H9 (cell line): ENCODE data around the gene SLC16A1. TPM values are rescaled to one million over a fixed set of nuclear protein-coding genes. Genes with fewer than 3 reads are reported as not detected.

Source experiments
- DNase-seq: peaks from one replicate; pipeline ENCODE4 v3.0.0-alpha.2; 2017
- H2AFZ ChIP-seq: one replicate; pipeline ENCODE4 v1.6.1; 2013; ENCODE audit warnings: mild to moderate bottlenecking, low read length, control low read depth, moderate library complexity
- H2AK5ac ChIP-seq: 2 replicates; pipeline ENCODE4 v1.6.1; 2013; ENCODE audit warnings: low read length, control low read depth, mixed read lengths; ENCODE audit not compliant: insufficient read length
- H2BK120ac ChIP-seq: one replicate; pipeline ENCODE4 v1.6.1; 2013; ENCODE audit warnings: low read depth, mild to moderate bottlenecking, low read length, control low read depth, inconsistent platforms; ENCODE audit not compliant: poor library complexity, severe bottlenecking
- H2BK12ac ChIP-seq: 2 replicates; pipeline ENCODE4 v1.6.1; 2013; ENCODE audit warnings: low read length, control low read depth, mixed read lengths, low read depth; ENCODE audit not compliant: insufficient read length
- H2BK15ac ChIP-seq: 2 replicates; pipeline ENCODE4 v1.6.1; 2013; ENCODE audit warnings: low read depth, low read length, control low read depth
- H2BK20ac ChIP-seq: one replicate; pipeline ENCODE4 v1.6.1; 2013; ENCODE audit warnings: low read depth, mild to moderate bottlenecking, low read length, control low read depth, inconsistent platforms; ENCODE audit not compliant: poor library complexity, severe bottlenecking
- H2BK5ac ChIP-seq: 2 replicates; pipeline ENCODE4 v1.6.1; 2013; ENCODE audit warnings: low read length, control low read depth, mixed read lengths; ENCODE audit not compliant: insufficient read length
- H3K14ac ChIP-seq: 2 replicates; pipeline ENCODE4 v1.6.1; 2013; ENCODE audit warnings: low read length, control low read depth; ENCODE audit not compliant: insufficient read depth
- H3K18ac ChIP-seq: 2 replicates; pipeline ENCODE4 v1.6.1; 2013; ENCODE audit warnings: low read depth, mild to moderate bottlenecking, mixed read lengths, low read length, control low read depth; ENCODE audit not compliant: insufficient read length
- H3K23ac ChIP-seq: 2 replicates; pipeline ENCODE4 v1.6.1; 2013; ENCODE audit warnings: low read length, control low read depth, mixed read lengths, low read depth; ENCODE audit not compliant: insufficient read length
- H3K23me2 ChIP-seq: 2 replicates; pipeline ENCODE4 v1.6.1; 2013; ENCODE audit warnings: low read depth, mild to moderate bottlenecking, mixed read lengths, low read length, control low read depth; ENCODE audit not compliant: insufficient read length, poor library complexity, severe bottlenecking
- H3K27ac ChIP-seq: 2 replicates; pipeline ENCODE4 v1.5.1; 2013; ENCODE audit warnings: low read length, control low read depth, mixed read lengths, low read depth; ENCODE audit not compliant: insufficient read length
- H3K27me3 ChIP-seq: 2 replicates; pipeline ENCODE4 v1.6.1; 2013; ENCODE audit warnings: low read length, control low read depth, inconsistent platforms; ENCODE audit not compliant: insufficient read depth
- H3K4ac ChIP-seq: 2 replicates; pipeline ENCODE4 v1.6.1; 2013; ENCODE audit warnings: low read depth, mild to moderate bottlenecking, control low read depth, inconsistent platforms, low read length, moderate library complexity
- H3K4me1 ChIP-seq: 2 replicates; pipeline ENCODE4 v1.6.1; 2013; ENCODE audit warnings: low read length, control low read depth, inconsistent platforms; ENCODE audit not compliant: insufficient read depth
- H3K4me2 ChIP-seq: 2 replicates; pipeline ENCODE4 v1.6.1; 2013; ENCODE audit warnings: low read length, control low read depth, mixed read lengths; ENCODE audit not compliant: insufficient read length, insufficient read depth
- H3K56ac ChIP-seq: 2 replicates; pipeline ENCODE4 v1.6.1; 2013; ENCODE audit warnings: low read depth, mild to moderate bottlenecking, mixed read lengths, low read length, control low read depth; ENCODE audit not compliant: insufficient read length
- H3K79me1 ChIP-seq: 2 replicates; pipeline ENCODE4 v1.6.1; 2013; ENCODE audit warnings: low read depth, mild to moderate bottlenecking, moderate library complexity, low read length, control low read depth, inconsistent platforms; ENCODE audit not compliant: insufficient read depth, poor library complexity, severe bottlenecking
- H3K79me2 ChIP-seq: 2 replicates; pipeline ENCODE4 v1.6.1; 2013; ENCODE audit warnings: low read length, control low read depth, inconsistent platforms; ENCODE audit not compliant: insufficient read depth
- H3K9ac ChIP-seq: 2 replicates; pipeline ENCODE4 v1.6.1; 2013; ENCODE audit warnings: low read length, control low read depth, mixed read lengths; ENCODE audit not compliant: insufficient read length; ENCODE audit errors: extremely low read depth
- H3K9me3 ChIP-seq: one replicate; pipeline ENCODE4 v1.6.1; 2013; ENCODE audit warnings: low read depth, low read length, inconsistent platforms; ENCODE audit not compliant: control insufficient read depth
- H3T11ph ChIP-seq: one replicate; pipeline ENCODE4 v1.6.1; 2013; ENCODE audit warnings: mild to moderate bottlenecking, low read length, control low read depth, inconsistent platforms
- H4K20me1 ChIP-seq: one replicate; pipeline ENCODE4 v1.6.1; 2013; ENCODE audit not compliant: control insufficient read depth, insufficient read length, insufficient read depth
- H4K5ac ChIP-seq: 2 replicates; pipeline ENCODE4 v1.6.1; 2013; ENCODE audit warnings: low read depth, mild to moderate bottlenecking, mixed read lengths, low read length, control low read depth; ENCODE audit not compliant: insufficient read length
- H4K8ac ChIP-seq: replicated peaks from 2 replicates; pipeline ENCODE4 v1.6.1; 2013; ENCODE audit warnings: low read length, control low read depth, mixed read lengths, low read depth; ENCODE audit not compliant: insufficient read length
- H4K91ac ChIP-seq: 2 replicates; pipeline ENCODE4 v1.6.1; 2013; ENCODE audit warnings: low read depth, mild to moderate bottlenecking, moderate library complexity, mixed read lengths, low read length, control low read depth; ENCODE audit not compliant: insufficient read length
- H3K27ac Mint-ChIP-seq, 3 experiments: 2 replicates in 2 of 3; 3 replicates in 1 of 3; pipeline ENCODE4 v1.8.0; 2020 to 2021; ENCODE audit warnings: mixed read lengths in 3 of 3, mild to moderate bottlenecking in 1 of 3, moderate library complexity in 1 of 3
- H3K27me3 Mint-ChIP-seq: 2 replicates; pipeline ENCODE4 v1.8.0; 2021; ENCODE audit warnings: low read depth, mild to moderate bottlenecking, moderate library complexity, mixed read lengths
- H3K36me3 Mint-ChIP-seq, 3 experiments: 2 replicates in 2 of 3; 3 replicates in 1 of 3; pipeline ENCODE4 v1.8.0; 2020 to 2021; ENCODE audit warnings: low read depth in 3 of 3, mixed read lengths in 3 of 3; ENCODE audit not compliant: insufficient read depth in 1 of 3
- H3K4me1 Mint-ChIP-seq, 2 experiments: 2 replicates each; pipeline ENCODE4 v1.8.0; 2020; ENCODE audit warnings: mixed read lengths in 2 of 2
- H3K4me3 Mint-ChIP-seq, 2 experiments: 2 replicates in 1 of 2; 3 replicates in 1 of 2; pipeline ENCODE4 v1.8.0; 2020 to 2021; ENCODE audit warnings: mild to moderate bottlenecking in 2 of 2, mixed read lengths in 2 of 2, moderate library complexity in 1 of 2
- H3K9me3 Mint-ChIP-seq, 2 experiments: 2 replicates in 1 of 2; 3 replicates in 1 of 2; pipeline ENCODE4 v1.8.0; 2020; ENCODE audit warnings: mild to moderate bottlenecking in 2 of 2, mixed read lengths in 2 of 2, moderate library complexity in 1 of 2
- CTCF ChIP-seq: fragments of 200-600 bp; sonication (generic); conservative IDR thresholded peaks from 3 replicates; pipeline ENCODE4 v1.8.0; 2021; ENCODE audit warnings: antibody characterized with exemption, mild to moderate bottlenecking
- WGBS: extraction: QIAGEN DNeasy Blood & Tissue Kit; methylation state at CpG from one replicate; pipeline ENCODE4 v1.1.7; 2013; ENCODE audit warnings: missing lambda C conversion rate, low lambda C conversion rate, mixed read lengths; ENCODE audit not compliant: insufficient read length; ENCODE audit errors: extremely low coverage; 5-methylcytosine and 5-hydroxymethylcytosine counted together
- total RNA-seq: library from RNA; stranded (reverse); gene quantifications from 2 replicates; pipeline ENCODE4 v1.2.1, GENCODE V29; 2021

Gene SLC16A1
- total RNA-seq, 1 experiment from 2014 or later, result 381 TPM

GRCh38 chr1:112988367-112988766 is 32.4 kb upstream of the SLC16A1 start:
- Mint-ChIP-seq H3K9me3 (no peaks in the 10 kb centered on the region), H3K36me3 (no peaks in the 10 kb centered on the region), H3K4me3 (no peak overlapping the region), H3K27me3 (no peaks in the 10 kb centered on the region), H3K4me1 (peaks cover 8 to 15% of the 10 kb centered on the region in 2 experiments), H3K27ac (no peak overlapping the region)
- Histone ChIP-seq H3K27ac (no peak overlapping the region), H3K9me3 (no peaks in the 10 kb centered on the region), H3K79me1 (no peaks in the 10 kb centered on the region), H3K9ac (no peak overlapping the region), H3K79me2 (no peaks in the 10 kb centered on the region), H3K27me3 (no peaks in the 10 kb centered on the region), H2BK15ac (no peak overlapping the region), H4K91ac (no peak overlapping the region), H2BK12ac (no peak overlapping the region), H2BK5ac (no peak overlapping the region), H3T11ph (no peak overlapping the region), H2BK20ac (no peak overlapping the region), H3K4me2 (no peak overlapping the region), H3K18ac (no peak overlapping the region), H3K56ac (no peak overlapping the region), H2AK5ac (no peak overlapping the region), H4K5ac (no peak overlapping the region), H4K20me1 (no peaks in the 10 kb centered on the region), H2AFZ (no peak overlapping the region), H3K4ac (no peak overlapping the region), H3K14ac (no peak overlapping the region), H3K23me2 (no peaks in the 10 kb centered on the region), H3K4me1 (peaks cover 4% of the 10 kb centered on the region; the same call in 1 of the 2 replicates), H4K8ac (no peak overlapping the region), H3K23ac (no peak overlapping the region), H2BK120ac (no peak overlapping the region)
- WGBS, result no CpG with 5 or more reads among the region's 1 CpG
- TF ChIP-seq CTCF, result no peak
- DNase-seq, result no peak
